ENCODE measurements around the gene CLSTN3.

DNA sequence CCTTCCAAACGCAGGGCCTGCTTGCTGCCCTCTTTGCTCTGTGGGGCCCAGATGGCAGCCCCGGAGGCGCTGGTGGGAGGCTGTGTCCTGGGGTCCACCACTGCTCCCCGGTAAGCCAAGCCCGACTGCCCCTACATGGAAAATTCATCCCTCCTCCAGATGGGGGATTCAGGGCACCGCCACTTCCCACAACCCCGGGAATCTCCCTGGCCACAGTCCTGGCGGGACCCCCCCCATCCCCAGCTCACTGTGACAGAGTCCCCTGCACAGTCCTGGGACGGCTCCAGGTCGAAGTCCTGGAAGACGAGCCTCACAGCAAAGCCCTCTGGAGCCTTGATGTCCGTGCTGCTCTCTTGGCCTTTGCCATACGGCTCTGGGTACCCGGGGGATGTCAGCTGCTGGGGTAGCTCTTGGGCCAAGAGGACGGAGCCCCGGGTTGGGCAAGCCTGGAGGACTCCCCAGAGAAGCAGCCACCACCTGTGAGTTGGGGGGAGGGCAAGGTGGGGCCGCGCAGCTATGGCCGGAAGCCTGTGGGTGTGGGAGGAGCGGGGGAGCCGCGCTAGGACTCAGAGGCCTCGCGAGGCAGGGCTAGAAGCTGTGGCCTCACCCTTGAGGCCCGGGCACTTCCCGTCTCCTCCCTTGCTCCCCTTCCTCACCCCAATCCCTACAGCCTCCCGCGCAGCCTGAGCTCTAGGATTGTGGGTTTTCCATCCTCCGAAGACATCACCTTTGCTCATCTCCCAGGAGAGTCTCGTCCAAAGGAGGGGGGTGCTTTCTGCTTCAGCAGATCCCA, 22.0 kb upstream of the CLSTN3 start:
- TF ChIP-seq, protein P1, sequence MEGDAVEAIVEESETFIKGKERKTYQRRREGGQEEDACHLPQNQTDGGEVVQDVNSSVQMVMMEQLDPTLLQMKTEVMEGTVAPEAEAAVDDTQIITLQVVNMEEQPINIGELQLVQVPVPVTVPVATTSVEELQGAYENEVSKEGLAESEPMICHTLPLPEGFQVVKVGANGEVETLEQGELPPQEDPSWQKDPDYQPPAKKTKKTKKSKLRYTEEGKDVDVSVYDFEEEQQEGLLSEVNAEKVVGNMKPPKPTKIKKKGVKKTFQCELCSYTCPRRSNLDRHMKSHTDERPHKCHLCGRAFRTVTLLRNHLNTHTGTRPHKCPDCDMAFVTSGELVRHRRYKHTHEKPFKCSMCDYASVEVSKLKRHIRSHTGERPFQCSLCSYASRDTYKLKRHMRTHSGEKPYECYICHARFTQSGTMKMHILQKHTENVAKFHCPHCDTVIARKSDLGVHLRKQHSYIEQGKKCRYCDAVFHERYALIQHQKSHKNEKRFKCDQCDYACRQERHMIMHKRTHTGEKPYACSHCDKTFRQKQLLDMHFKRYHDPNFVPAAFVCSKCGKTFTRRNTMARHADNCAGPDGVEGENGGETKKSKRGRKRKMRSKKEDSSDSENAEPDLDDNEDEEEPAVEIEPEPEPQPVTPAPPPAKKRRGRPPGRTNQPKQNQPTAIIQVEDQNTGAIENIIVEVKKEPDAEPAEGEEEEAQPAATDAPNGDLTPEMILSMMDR (IDR thresholded peaks at IDR 0.05): no peak
- TF ChIP-seq POLR2A (IDR thresholded peaks at IDR 0.05) (peak; percentile 58), EP300 (IDR thresholded peaks at IDR 0.05) (no peak)

Data from ovary (tissue), 3 donors.